Ishikawa (cell line): ENCODE data around the gene PNPLA7.

Experiments
- CREB1 ChIP-seq: IDR thresholded peaks from 2 replicates; pipeline ENCODE4 v1.6.1; 2012; ENCODE audit warnings: low read depth
- EP300 ChIP-seq: IDR thresholded peaks from 2 replicates; pipeline ENCODE4 v1.6.1; 2012; ENCODE audit warnings: borderline replicate concordance
- FOXM1 ChIP-seq: IDR thresholded peaks from 2 replicates; pipeline ENCODE4 v1.6.1; 2012; ENCODE audit warnings: low read depth, borderline replicate concordance
- RAD21 ChIP-seq: IDR thresholded peaks from 2 replicates; pipeline ENCODE4 v1.6.1; 2012; ENCODE audit warnings: low read depth
- TEAD4 ChIP-seq: IDR thresholded peaks from 2 replicates; pipeline ENCODE4 v1.6.1; 2012
- YY1 ChIP-seq: IDR thresholded peaks from 2 replicates; pipeline ENCODE4 v1.6.1; 2012; ENCODE audit warnings: low read depth
- TF ChIP-seq, protein P1 (sequence below): IDR thresholded peaks from 2 replicates; pipeline ENCODE4 v1.6.1; 2012; ENCODE audit warnings: low read depth, mild to moderate bottlenecking

GRCh38 chr9:137579259-137579604 lies 29.0 kb upstream of the PNPLA7 start:
- TF ChIP-seq CREB1 = no peak
- no peak for TF ChIP-seq RAD21
- no peak for TF ChIP-seq EP300
- no peak for TF ChIP-seq FOXM1
- TF ChIP-seq, protein P1, sequence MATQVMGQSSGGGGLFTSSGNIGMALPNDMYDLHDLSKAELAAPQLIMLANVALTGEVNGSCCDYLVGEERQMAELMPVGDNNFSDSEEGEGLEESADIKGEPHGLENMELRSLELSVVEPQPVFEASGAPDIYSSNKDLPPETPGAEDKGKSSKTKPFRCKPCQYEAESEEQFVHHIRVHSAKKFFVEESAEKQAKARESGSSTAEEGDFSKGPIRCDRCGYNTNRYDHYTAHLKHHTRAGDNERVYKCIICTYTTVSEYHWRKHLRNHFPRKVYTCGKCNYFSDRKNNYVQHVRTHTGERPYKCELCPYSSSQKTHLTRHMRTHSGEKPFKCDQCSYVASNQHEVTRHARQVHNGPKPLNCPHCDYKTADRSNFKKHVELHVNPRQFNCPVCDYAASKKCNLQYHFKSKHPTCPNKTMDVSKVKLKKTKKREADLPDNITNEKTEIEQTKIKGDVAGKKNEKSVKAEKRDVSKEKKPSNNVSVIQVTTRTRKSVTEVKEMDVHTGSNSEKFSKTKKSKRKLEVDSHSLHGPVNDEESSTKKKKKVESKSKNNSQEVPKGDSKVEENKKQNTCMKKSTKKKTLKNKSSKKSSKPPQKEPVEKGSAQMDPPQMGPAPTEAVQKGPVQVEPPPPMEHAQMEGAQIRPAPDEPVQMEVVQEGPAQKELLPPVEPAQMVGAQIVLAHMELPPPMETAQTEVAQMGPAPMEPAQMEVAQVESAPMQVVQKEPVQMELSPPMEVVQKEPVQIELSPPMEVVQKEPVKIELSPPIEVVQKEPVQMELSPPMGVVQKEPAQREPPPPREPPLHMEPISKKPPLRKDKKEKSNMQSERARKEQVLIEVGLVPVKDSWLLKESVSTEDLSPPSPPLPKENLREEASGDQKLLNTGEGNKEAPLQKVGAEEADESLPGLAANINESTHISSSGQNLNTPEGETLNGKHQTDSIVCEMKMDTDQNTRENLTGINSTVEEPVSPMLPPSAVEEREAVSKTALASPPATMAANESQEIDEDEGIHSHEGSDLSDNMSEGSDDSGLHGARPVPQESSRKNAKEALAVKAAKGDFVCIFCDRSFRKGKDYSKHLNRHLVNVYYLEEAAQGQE = no peak
- no peak for TF ChIP-seq YY1
- no peak for TF ChIP-seq TEAD4
